Epithelial cell of esophagus (primary cell): ENCODE results near the gene FOXN1.

Source experiments
- DNase-seq: peaks from one replicate; pipeline ENCODE4 v3.0.0; 2010; ENCODE audit warnings: low read depth
- H3K4me3 ChIP-seq: 2 replicates; pipeline ENCODE4 v1.5.1; 2011; ENCODE audit warnings: mild to moderate bottlenecking, low read length, control low read depth
- TF ChIP-seq, protein P1 (sequence below): IDR thresholded peaks from 2 replicates; pipeline ENCODE4 v1.5.1; 2011; ENCODE audit warnings: low read depth, mild to moderate bottlenecking, low read length, control low read depth, inconsistent platforms; ENCODE audit not compliant: insufficient read depth; ENCODE audit errors: missing control alignments

FOXN1 gene

DNA sequence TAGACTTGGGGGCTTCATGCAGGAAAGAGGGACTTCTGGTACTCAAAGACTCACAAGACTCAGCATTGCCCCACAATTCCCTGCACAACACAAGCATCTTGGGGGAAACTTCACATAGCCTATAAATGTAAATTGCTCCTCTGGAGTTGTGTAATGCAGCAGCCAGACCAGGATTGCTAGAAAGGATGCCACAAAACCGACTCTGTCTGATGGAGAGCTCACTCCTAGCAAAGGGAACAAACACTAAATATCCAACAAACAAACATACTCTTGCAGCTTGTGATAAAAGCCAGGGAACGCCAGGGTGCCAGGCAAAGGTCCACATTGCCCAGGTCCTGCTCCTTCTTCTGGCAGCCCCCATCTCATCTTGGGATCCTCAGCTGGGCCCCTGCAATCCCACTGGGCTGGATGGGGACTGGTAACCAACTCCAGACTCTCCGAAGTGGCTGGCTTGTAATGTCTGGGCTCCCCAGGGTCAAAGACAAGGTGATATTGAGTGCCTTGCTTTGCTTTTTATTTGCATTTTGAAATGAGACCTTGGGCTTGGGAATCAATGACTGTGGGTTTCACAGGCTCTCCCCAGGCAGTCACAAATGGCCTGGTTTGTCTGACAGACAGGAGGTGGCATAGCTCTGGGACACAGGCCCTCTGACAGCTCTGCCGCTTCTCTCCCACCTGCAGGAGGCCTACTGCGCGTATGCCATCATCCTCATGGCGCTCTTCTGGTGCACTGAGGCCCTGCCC, 17.4 kb upstream of the FOXN1 start:
- TF ChIP-seq, protein P1, sequence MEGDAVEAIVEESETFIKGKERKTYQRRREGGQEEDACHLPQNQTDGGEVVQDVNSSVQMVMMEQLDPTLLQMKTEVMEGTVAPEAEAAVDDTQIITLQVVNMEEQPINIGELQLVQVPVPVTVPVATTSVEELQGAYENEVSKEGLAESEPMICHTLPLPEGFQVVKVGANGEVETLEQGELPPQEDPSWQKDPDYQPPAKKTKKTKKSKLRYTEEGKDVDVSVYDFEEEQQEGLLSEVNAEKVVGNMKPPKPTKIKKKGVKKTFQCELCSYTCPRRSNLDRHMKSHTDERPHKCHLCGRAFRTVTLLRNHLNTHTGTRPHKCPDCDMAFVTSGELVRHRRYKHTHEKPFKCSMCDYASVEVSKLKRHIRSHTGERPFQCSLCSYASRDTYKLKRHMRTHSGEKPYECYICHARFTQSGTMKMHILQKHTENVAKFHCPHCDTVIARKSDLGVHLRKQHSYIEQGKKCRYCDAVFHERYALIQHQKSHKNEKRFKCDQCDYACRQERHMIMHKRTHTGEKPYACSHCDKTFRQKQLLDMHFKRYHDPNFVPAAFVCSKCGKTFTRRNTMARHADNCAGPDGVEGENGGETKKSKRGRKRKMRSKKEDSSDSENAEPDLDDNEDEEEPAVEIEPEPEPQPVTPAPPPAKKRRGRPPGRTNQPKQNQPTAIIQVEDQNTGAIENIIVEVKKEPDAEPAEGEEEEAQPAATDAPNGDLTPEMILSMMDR: no peak
- H3K4me3 ChIP-seq: no peak overlapping the region
- no peak for DNase-seq

DNA sequence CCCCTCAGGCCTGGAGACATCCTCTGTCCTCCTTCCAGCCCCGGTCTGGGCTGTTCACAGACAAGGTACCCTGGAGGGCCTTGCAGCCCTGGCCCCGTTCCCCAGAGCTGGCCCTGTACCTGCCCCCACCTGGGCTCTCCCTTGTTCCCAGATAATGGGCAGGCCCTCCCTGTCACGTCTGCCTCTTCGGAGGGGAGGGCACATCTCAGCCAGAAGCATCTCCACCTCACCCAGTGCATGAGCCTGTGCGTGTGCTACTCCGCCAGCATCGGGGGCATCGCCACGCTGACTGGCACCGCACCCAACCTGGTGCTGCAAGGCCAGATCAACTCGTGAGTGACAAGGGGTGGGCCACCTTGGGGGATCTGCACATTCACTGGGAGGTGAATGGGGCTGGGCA, 14.9 kb upstream of the FOXN1 start:
- DNase-seq: no peak
- TF ChIP-seq, protein P1: no peak
- H3K4me3 ChIP-seq: no peak overlapping the region

DNA sequence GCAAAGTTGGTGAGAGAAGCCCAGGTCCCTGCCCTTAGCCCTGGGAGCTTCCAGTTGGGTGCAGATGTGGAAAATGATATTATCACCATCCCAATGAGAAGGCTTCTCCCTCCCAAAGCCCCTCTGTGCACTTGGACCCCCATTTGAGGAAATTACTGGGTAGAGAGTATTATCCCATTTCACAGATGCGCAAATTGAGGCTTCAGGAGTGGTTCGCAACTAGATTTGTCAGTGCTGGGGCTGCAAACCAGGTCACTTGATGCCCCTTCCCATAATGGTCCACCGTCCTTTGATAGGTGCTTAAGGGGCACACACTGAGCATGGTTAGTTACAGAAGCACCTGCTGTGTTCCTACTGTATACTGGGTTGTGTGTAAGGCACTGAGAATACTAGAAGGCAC, 14.3 kb upstream of the FOXN1 start:
- TF ChIP-seq, protein P1: no peak
- no peak overlapping the region for H3K4me3 ChIP-seq
- DNase-seq: no peak

DNA sequence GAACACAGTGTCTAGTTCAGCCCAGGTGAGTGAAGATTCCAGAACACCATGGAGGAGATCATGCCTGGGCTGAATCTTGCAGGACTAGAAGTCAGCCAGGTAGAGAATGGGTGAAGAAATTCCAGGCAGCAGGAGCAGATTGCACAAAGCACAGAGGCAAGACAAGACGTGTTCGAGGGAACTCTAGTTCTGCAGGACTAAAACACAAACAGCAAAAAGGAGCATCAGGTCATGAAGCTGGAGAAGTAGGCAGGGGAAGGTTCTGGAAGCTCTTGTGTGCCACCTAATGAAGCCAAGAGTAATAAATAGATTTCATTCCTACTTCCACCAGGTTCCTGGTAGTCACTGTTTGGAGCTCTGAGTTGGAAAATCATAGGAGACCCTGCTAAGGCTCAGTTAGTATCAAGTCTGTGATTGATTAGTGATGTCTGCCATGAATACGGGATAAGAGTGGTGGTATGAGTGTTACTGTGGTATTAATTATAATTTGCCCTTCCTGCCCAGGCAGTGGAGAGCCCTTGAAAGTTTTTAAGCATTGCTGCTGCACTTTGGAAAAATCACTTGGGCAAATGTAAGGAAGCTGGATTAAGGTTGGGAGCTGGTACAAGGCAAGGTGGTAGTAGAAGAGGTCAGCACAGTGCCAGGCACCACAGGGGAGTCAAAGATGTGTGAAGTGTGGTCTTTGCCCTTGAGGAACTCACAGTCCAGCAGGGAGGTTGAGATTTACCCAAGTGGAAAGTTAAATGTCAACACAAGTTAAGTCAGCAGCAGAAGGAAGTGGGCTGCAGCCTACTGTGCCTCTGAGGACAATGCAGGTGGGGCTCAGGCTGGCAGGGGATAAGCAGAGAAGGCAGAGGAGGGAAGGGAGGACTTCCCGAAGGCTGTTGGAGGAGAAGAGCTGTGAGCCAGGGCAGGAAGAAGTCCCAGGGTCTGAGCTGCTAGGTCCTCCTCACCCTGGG, 13.5 kb upstream of the FOXN1 start:
- peak; percentile 95 for DNase-seq
- no peak overlapping the region for H3K4me3 ChIP-seq
- TF ChIP-seq, protein P1: peak; percentile 35

DNA sequence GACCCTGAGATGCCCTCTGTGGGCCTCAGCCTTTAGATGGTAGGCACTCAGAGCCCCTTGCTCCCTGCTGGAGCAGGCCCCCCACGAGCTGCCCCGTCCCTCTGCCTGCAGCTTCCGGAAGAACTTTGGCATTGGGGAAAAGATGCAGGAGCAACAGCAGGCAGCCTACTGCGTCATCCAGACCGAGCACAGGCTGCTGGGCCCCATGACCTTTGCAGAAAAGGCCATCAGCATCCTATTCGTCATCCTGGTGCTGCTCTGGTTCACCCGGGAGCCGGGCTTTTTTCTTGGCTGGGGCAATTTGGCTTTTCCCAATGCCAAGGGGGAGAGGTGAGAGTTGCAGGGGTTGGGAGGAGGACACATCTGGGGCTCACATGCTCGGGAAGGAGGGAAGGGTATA, 12.7 kb upstream of the FOXN1 start:
- TF ChIP-seq, protein P1: no peak
- DNase-seq: no peak
- H3K4me3 ChIP-seq: no peak overlapping the region

DNA sequence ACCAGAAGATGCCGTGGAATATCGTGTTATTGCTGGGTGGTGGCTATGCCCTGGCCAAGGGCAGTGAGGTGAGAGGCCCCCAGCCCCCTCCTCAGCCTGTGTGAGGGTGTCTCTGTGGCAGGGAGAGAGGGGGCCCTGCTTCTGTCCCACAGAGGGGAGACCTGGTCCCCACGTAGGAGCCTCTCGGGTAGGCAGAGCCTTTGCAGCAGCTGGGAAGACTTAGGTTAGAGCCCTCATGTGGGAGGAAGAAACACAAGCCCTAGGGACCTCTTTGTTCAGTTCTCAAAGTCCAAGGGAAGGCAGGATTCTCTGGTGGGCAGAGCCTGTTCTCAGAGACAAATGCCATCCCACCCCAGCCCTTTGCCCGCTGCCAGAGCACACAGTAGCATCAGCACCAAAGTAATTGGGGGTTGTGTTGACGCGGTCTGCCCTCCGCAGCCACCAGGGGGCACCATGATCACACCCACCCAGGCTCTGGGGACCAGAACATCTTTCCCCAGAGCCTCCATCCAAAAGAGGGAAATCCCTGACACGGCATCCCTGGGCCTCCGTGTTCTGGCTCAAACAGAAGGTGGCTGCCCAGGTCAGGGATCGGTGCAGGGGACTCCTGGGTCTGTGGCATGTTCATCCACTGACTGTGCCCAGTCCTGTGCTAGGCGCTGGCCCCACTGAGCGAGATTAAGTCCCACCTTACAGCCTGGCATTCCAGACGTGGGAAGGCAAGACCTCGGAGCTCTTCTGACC, 11.5 kb upstream of the FOXN1 start:
- DNase-seq: peak; percentile 75
- TF ChIP-seq, protein P1: peak; percentile 87
- H3K4me3 ChIP-seq: no peak overlapping the region
